Caki2 (cell line): Measurements from ENCODE around the gene TSPY3. TPM values are rescaled to one million over a fixed set of nuclear protein-coding genes. Genes with fewer than 3 reads are reported as not detected.
"Not testable (repeated sequence)": the region's sequence is repeated elsewhere in the genome, so short reads cannot be mapped to it uniquely, and the experiment has no call there.

Experiments
- DNase-seq: peaks from one replicate; pipeline ENCODE4 v3.0.0-alpha.2; 2015; ENCODE audit warnings: low read depth
- in situ Hi-C: cut with HindIII; loops from 2 replicates; pipeline ENCODE4 v1.10.0; 2016; ENCODE audit warnings: low sequenced_read_pairs, low pct_unique_long_range_greater_than_20kb, mixed read lengths
- total RNA-seq: library from RNA; depleted of rRNA; stranded (reverse); fragments of >200 nt; shearing (Covaris generic); gene quantifications from 2 replicates; pipeline ENCODE4 v1.2.3, GENCODE V29; 2014; ENCODE audit warnings: low replicate concordance; rRNA removed

The TSPY3 gene, protein sequence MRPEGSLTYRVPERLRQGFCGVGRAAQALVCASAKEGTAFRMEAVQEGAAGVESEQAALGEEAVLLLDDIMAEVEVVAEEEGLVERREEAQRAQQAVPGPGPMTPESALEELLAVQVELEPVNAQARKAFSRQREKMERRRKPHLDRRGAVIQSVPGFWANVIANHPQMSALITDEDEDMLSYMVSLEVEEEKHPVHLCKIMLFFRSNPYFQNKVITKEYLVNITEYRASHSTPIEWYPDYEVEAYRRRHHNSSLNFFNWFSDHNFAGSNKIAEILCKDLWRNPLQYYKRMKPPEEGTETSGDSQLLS
- not detected in 2 replicates for total RNA-seq

- in situ Hi-C loops, DNase-seq: not testable (repeated sequence)
Observed at GRCh38 chrY:9398121-9398520, at the start of gene TSPY3. TSS of gene TSPY3 (plus strand) at chrY:9398421. CDS start at chrY:9398467, 46 bp downstream.

GRCh38 chrY:9357497-9357896 lies 40.7 kb upstream of the TSPY3 start, which contains the start of gene TSPY8:
TSS of gene TSPY8 (plus strand) at chrY:9357797. CDS start at chrY:9357843, 46 bp downstream.
- DNase-seq, in situ Hi-C loops: not testable (repeated sequence)

- DNase-seq, in situ Hi-C loops: not testable (repeated sequence)
Observed at GRCh38 chrY:9396527-9396926, 1.7 kb upstream of the TSPY3 start.

Other genes with a start within 250 kb of the TSPY3 start
- not detected in 2 replicates for gene TSPY4, start 61.0 kb upstream of the TSPY3 start, total RNA-seq
- gene TSPY8, start 40.6 kb upstream of the TSPY3 start, total RNA-seq, result not detected in 2 replicates
- gene TSPY1, start 68.5 kb downstream of the TSPY3 start, total RNA-seq, result not detected in 2 replicates
- not detected in 2 replicates for gene TSPY9, start 88.8 kb downstream of the TSPY3 start, total RNA-seq
- gene TSPY10, start 129.5 kb downstream of the TSPY3 start, total RNA-seq, result not detected in 2 replicates